HepG2 (cell line): Measurements from ENCODE around the gene SYVN1. TPM values are rescaled to one million over a fixed set of nuclear protein-coding genes. Genes with fewer than 3 reads are reported as not detected.
A peak's percentile ranks its signal among the peaks of the same experiment; 100 is the strongest.

Experiments
- CREB3 ChIP-seq: sonication (generic); formaldehyde crosslinking; IDR thresholded peaks from 2 replicates; pipeline ENCODE4 v1.5.0; 2020; ENCODE audit warnings: missing genetic modification reagents
- CSRNP2 ChIP-seq: sonication (generic); formaldehyde crosslinking; conservative IDR thresholded peaks from 2 replicates; pipeline ENCODE4 v1.8.0; 2022; ENCODE audit warnings: low read depth, missing genetic modification reagents
- EEA1 ChIP-seq: sonication (generic); formaldehyde crosslinking; IDR thresholded peaks from 2 replicates; pipeline ENCODE4 v1.5.1; 2020; ENCODE audit warnings: mild to moderate bottlenecking, missing genetic modification reagents, borderline replicate concordance
- FOSL2 ChIP-seq: sonication (generic); formaldehyde crosslinking; IDR thresholded peaks from 2 replicates; pipeline ENCODE4 v1.4.0; 2020; ENCODE audit warnings: missing genetic modification reagents
- HIC2 ChIP-seq: sonication (generic); formaldehyde crosslinking; IDR thresholded peaks from 2 replicates; pipeline ENCODE4 v1.9.0; 2022; ENCODE audit warnings: low read depth, missing genetic modification reagents
- MATR3 ChIP-seq: sonication (generic); formaldehyde crosslinking; IDR thresholded peaks from 2 replicates; pipeline ENCODE4 v1.4.0; 2020; ENCODE audit warnings: missing genetic modification reagents
- RXRA ChIP-seq: sonication (generic); formaldehyde crosslinking; IDR thresholded peaks from 2 replicates; pipeline ENCODE4 v1.5.1; 2020; ENCODE audit warnings: missing genetic modification reagents
- UBTF ChIP-seq: sonication (generic); formaldehyde crosslinking; IDR thresholded peaks from 2 replicates; pipeline ENCODE4 v1.4.0; 2020; ENCODE audit warnings: mild to moderate bottlenecking, missing genetic modification reagents
- ZBTB10 ChIP-seq: sonication (generic); formaldehyde crosslinking; IDR thresholded peaks from 2 replicates; pipeline ENCODE4 v1.4.0; 2020; ENCODE audit warnings: missing genetic modification reagents, borderline replicate concordance
- ZNF34 ChIP-seq: sonication (generic); formaldehyde crosslinking; IDR thresholded peaks from 2 replicates; pipeline ENCODE4 v1.4.0; 2020; ENCODE audit warnings: mild to moderate bottlenecking, missing genetic modification reagents, borderline replicate concordance
- ZNF724P ChIP-seq: sonication (generic); formaldehyde crosslinking; IDR thresholded peaks from 2 replicates; pipeline ENCODE4 v1.8.0; 2022; ENCODE audit warnings: missing genetic modification reagents, borderline replicate concordance
- polyA plus RNA-seq, 8 experiments: library from polyadenylated mRNA; depleted of rRNA in 3 of 8; stranded (reverse) in 7 of 8; unstranded in 1 of 8; fragments of >200 nt; fragmentation: Illumina TruSeq in 4 of 8; extraction: Trizol in 4 of 8; gene quantifications; 2 replicates each; pipeline versions ENCODE4 v1.2.1 to v1.2.3, GENCODE V29; 2011 to 2016; ENCODE audit warnings: low read depth in 4 of 8, missing spikeins in 1 of 8, mixed read lengths in 1 of 8; ENCODE audit not compliant: insufficient read depth in 1 of 8
- total RNA-seq, 5 experiments: library from RNA; depleted of rRNA; stranded (reverse); fragments of >200 nt; fragmentation: Illumina TruSeq; extraction: Trizol; gene quantifications; 2 replicates each; pipeline ENCODE4 v1.2.3, GENCODE V29; 2016; ENCODE audit warnings: low read depth in 1 of 5
- TF ChIP-seq, protein P1 (sequence below): IDR thresholded peaks from 2 replicates; pipeline ENCODE4 v1.4.0; 2020; ENCODE audit warnings: mild to moderate bottlenecking, missing genetic modification reagents

SYVN1 gene
- total and polyA plus RNA-seq, 2 of the 13 experiments (the other 11 are each of a cell fraction or from before 2014, with no cell fraction given) = 10.3 to 22.5 TPM

DNA sequence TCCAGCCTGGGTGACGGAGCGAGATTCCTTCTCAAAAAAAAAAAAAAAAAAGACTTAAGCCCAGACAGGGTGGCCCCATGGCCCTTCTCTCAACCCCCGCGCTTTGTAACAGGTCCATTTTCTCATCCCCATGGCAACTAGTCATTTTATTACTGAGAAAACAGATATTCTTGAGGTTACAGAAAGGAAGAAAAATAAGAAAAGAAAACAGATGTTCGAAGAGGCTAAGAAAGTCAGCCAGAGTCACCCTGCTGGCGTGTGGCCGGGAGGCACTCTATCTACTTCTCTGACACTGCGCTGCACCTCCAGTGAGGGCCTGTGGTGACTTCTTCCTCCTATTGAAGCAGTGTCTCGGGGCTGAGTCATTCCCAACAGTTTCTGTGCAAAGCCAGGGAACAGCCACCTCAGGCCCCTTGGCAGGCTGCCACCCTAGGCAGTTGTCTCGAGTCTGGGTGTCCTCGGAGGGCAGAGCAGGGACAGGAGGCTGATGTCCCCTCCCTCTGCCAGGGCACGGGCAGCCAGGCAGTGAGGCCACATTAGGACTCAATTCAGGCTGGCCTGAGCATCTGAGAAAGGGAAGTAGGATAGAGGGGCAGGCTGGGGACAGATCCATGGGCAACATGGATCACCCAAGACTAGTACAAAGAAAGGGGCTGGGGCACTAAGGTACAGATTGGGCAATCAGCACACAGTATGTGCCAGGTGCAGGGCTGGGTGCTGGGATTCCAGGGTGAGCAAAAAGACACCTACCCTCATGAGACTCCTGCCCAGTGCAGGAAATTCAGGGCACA, 16.4 kb upstream of the SYVN1 start (continued):
- no peak for TF ChIP-seq ZBTB10
- TF ChIP-seq FOSL2 (CRISPR knock-in tag) = peak; percentile 79
- TF ChIP-seq CSRNP2 (CRISPR knock-in tag) = no peak
- no peak for TF ChIP-seq ZNF34 (CRISPR knock-in tag)
- TF ChIP-seq HIC2 (CRISPR knock-in tag) = peak; percentile 73
- no peak for TF ChIP-seq RXRA (CRISPR knock-in tag)
- TF ChIP-seq MATR3 (CRISPR knock-in tag) = no peak
- TF ChIP-seq UBTF (CRISPR knock-in tag) = peak; percentile 41; the same call in 1 of the 2 replicates
- TF ChIP-seq, protein P1, sequence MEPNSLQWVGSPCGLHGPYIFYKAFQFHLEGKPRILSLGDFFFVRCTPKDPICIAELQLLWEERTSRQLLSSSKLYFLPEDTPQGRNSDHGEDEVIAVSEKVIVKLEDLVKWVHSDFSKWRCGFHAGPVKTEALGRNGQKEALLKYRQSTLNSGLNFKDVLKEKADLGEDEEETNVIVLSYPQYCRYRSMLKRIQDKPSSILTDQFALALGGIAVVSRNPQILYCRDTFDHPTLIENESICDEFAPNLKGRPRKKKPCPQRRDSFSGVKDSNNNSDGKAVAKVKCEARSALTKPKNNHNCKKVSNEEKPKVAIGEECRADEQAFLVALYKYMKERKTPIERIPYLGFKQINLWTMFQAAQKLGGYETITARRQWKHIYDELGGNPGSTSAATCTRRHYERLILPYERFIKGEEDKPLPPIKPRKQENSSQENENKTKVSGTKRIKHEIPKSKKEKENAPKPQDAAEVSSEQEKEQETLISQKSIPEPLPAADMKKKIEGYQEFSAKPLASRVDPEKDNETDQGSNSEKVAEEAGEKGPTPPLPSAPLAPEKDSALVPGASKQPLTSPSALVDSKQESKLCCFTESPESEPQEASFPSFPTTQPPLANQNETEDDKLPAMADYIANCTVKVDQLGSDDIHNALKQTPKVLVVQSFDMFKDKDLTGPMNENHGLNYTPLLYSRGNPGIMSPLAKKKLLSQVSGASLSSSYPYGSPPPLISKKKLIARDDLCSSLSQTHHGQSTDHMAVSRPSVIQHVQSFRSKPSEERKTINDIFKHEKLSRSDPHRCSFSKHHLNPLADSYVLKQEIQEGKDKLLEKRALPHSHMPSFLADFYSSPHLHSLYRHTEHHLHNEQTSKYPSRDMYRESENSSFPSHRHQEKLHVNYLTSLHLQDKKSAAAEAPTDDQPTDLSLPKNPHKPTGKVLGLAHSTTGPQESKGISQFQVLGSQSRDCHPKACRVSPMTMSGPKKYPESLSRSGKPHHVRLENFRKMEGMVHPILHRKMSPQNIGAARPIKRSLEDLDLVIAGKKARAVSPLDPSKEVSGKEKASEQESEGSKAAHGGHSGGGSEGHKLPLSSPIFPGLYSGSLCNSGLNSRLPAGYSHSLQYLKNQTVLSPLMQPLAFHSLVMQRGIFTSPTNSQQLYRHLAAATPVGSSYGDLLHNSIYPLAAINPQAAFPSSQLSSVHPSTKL (CRISPR knock-in tag) = peak; percentile 14; the same call in 1 of the 2 replicates
- no peak for TF ChIP-seq CREB3 (CRISPR knock-in tag)
- TF ChIP-seq EEA1 (CRISPR knock-in tag) = no peak
- TF ChIP-seq ZNF724P = no peak
